Hematopoietic multipotent progenitor cell treated with erythropoietin and hydrocortisone succinate and interleukin-3 and kit ligand, for 15 days (in vitro differentiated cells): ENCODE data around the gene SNRNP35.
"Not testable (repeated sequence)": the region's sequence is repeated elsewhere in the genome, so short reads cannot be mapped to it uniquely, and the experiment has no call there.

Experiments used
- DNase-seq: peaks from one replicate; pipeline ENCODE4 v3.0.0-alpha.2; 2015; ENCODE audit warnings: low spot score

SNRNP35 gene

GRCh38 chr12:123489580-123489979, 31.6 kb downstream of the SNRNP35 start:
- no peak for DNase-seq

GRCh38 chr12:123490089-123490488, 32.1 kb downstream of the SNRNP35 start:
- no peak for DNase-seq

- DNase-seq: no peak
Observed at GRCh38 chr12:123491056-123491455, 33.1 kb downstream of the SNRNP35 start.

- no peak for DNase-seq
Observed at GRCh38 chr12:123491481-123491880, 33.5 kb downstream of the SNRNP35 start.

GRCh38 chr12:123492339-123493039, 34.5 kb downstream of the SNRNP35 start:
- not testable (repeated sequence) for DNase-seq

- DNase-seq: no peak
Observed at GRCh38 chr12:123494124-123494851, 36.3 kb downstream of the SNRNP35 start.

GRCh38 chr12:123497065-123497464, 39.1 kb downstream of the SNRNP35 start:
- DNase-seq: no peak

GRCh38 chr12:123498126-123498825, 40.3 kb downstream of the SNRNP35 start:
- no peak for DNase-seq

GRCh38 chr12:123499332-123499731, 41.4 kb downstream of the SNRNP35 start:
- no peak for DNase-seq

- DNase-seq: no peak
Observed at GRCh38 chr12:123502163-123502704, 44.3 kb downstream of the SNRNP35 start.

GRCh38 chr12:123506059-123506842, 48.3 kb downstream of the SNRNP35 start:
- no peak for DNase-seq

GRCh38 chr12:123506843-123507236, 48.9 kb downstream of the SNRNP35 start:
- DNase-seq: no peak

- no peak for DNase-seq
Observed at GRCh38 chr12:123512838-123513665, 55.1 kb downstream of the SNRNP35 start.

GRCh38 chr12:123513805-123514204, 55.9 kb downstream of the SNRNP35 start:
- no peak for DNase-seq

- not testable (repeated sequence) for DNase-seq
Observed at GRCh38 chr12:123514582-123515221, 56.8 kb downstream of the SNRNP35 start.

- no peak for DNase-seq
Observed at GRCh38 chr12:123516216-123516780, 58.4 kb downstream of the SNRNP35 start.
